Measurements from ENCODE around the gene TUBB8.
"Not testable (repeated sequence)": the region's sequence is repeated elsewhere in the genome, so short reads cannot be mapped to it uniquely, and the experiment has no call there.

Gene TUBB8

DNA sequence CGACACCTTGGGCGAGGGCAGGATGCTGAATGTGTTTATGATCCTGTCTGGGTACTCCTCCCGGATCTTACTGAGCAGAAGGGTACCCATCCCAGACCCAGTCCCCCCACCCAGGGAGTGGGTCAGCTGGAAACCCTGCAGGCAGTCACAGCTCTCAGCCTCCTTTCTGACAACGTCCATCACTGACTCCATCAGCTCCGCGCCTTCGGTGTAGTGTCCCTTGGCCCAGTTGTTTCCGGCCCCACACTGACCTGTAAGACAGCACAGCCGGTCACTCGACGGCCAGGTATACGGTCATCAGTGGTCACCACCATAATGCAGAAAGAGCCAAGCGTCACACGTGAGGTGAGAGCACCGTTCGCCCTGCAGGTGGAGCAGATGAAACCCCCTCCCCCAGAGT is 1.2 kb downstream of the TUBB8 start:
- DNase-seq: not testable (repeated sequence)

GRCh38 chr10:13315-13635 is 35.8 kb downstream of the TUBB8 start:
- not testable (repeated sequence) for DNase-seq

DNA sequence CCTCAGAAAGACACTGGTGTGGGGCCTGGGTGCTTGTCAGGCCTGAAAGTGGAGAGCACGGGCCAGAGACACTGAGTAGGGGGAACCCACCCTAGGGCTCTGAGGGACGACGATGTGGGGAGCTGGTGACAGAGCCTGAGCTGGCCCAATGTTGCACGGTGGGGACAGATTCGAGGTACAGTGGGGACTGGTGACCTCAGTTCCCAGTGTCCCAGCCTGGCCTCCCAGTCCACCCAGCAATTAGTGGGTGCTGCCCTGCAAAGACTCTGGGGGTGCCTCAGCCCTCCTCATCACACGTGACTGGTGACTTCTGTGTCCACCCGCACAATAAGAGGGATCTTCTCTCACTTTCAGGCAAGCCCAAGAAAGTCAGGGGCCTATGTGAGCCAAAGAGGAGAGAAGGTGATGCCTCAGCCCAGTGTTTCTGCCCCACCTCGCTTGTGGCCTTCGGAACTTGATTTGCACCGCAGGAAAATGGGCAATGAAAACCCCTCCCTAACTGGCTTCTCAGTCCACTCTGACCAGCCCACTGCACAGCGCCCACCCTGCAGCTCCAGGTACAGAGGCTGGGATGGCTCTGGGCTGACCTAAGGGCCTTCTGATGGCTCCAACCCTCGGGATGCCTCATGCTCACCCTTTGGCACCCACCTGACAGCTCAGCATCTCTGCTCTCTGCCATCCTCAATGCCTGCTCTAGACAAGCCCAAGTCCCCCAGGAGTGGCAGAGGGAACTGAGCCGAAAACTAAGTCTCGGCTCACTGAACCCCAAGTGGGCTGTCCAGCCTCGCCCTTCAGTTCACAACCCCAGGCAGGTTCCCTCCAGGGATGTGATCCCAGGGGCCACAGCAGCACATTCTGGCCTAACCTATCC is 36.4 kb downstream of the TUBB8 start:
- not testable (repeated sequence) for DNase-seq

- not testable (repeated sequence) for DNase-seq
Observed at GRCh38 chr10:11260-11659, 37.8 kb downstream of the TUBB8 start.

DNA sequence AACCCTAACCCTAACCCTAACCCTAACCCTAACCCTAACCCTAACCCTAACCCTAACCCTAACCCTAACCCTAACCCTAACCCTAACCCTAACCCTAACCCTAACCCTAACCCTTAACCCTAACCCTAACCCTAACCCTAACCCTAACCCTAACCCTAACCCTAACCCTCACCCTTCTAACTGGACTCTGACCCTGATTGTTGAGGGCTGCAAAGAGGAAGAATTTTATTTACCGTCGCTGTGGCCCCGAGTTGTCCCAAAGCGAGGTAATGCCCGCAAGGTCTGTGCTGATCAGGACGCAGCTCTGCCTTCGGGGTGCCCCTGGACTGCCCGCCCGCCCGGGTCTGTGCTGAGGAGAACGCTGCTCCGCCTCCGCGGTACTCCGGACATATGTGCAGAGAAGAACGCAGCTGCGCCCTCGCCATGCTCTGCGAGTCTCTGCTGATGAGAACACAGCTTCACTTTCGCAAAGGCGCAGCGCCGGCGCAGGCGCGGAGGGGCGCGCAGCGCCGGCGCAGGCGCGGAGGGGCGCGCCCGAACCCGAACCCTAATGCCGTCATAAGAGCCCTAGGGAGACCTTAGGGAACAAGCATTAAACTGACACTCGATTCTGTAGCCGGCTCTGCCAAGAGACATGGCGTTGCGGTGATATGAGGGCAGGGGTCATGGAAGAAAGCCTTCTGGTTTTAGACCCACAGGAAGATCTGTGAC is 38.7 kb downstream of the TUBB8 start:
- DNase-seq: not testable (repeated sequence)
